Lung (tissue), 12 donors: Measurements from ENCODE around the gene FAM234A. TPM values are rescaled to one million over a fixed set of nuclear protein-coding genes. Genes with fewer than 3 reads are reported as not detected.

Experiments used
- ATAC-seq: fragments of 200-7000 bp; cut with Tn5 transposase; one replicate; pipeline ENCODE4 v1.9.1; 2020; ENCODE audit warnings: moderate number of reproducible peaks; ENCODE audit not compliant: insufficient read depth, low FRiP score
- DNase-seq, 3 donors: peaks; one replicate each; pipeline ENCODE4 v3.0.0-alpha.2; 2013 to 2017
- H3K27ac ChIP-seq, 2 donors: one replicate each; pipeline ENCODE4 v1.5.1; 2013; ENCODE audit warnings: mild to moderate bottlenecking in 2 of 2, moderate library complexity in 2 of 2, control low read depth in 1 of 2, inconsistent platforms in 1 of 2, low read depth in 1 of 2, low read length in 1 of 2
- H3K27me3 ChIP-seq, 3 donors: one replicate each; pipeline ENCODE4 v1.5.1; 2013; ENCODE audit warnings: low read length in 2 of 3; ENCODE audit not compliant: control insufficient read depth in 3 of 3, insufficient read depth in 3 of 3
- H3K36me3 ChIP-seq, 4 donors: one replicate each; pipeline ENCODE4 v1.5.1; 2013; ENCODE audit warnings: low read length in 4 of 4, mild to moderate bottlenecking in 1 of 4, moderate library complexity in 1 of 4; ENCODE audit not compliant: control insufficient read depth in 4 of 4, insufficient read depth in 4 of 4
- H3K4me1 ChIP-seq, 5 donors: one replicate each; pipeline ENCODE4 v1.5.1; 2013; ENCODE audit warnings: low read length in 5 of 5, mild to moderate bottlenecking in 2 of 5, moderate library complexity in 1 of 5; ENCODE audit not compliant: control insufficient read depth in 5 of 5, insufficient read depth in 5 of 5
- H3K4me3 ChIP-seq: one replicate; pipeline ENCODE4 v1.5.1; 2013; ENCODE audit warnings: mild to moderate bottlenecking, control low read depth, moderate library complexity
- H3K9ac ChIP-seq, 2 donors: one replicate each; pipeline ENCODE4 v1.5.1; 2013; ENCODE audit warnings: low read length in 2 of 2, control low read depth in 1 of 2; ENCODE audit not compliant: insufficient read depth in 1 of 2
- H3K9me3 ChIP-seq, 4 donors: one replicate each; pipeline ENCODE4 v1.5.1; 2013; ENCODE audit warnings: low read length in 3 of 4, mild to moderate bottlenecking in 1 of 4, moderate library complexity in 1 of 4; ENCODE audit not compliant: control insufficient read depth in 4 of 4, insufficient read depth in 3 of 4
- WGBS, 2 donors: extraction: QIAGEN DNeasy Blood & Tissue Kit; methylation state at CpG; one replicate each; pipeline ENCODE4 v1.1.7; 2013; 5-methylcytosine and 5-hydroxymethylcytosine counted together
- polyA plus RNA-seq, 2 donors: library from polyadenylated mRNA; stranded (reverse); fragments of 200-250 nt; gene quantifications; one replicate each; pipeline ENCODE4 v1.2.1, GENCODE V29; 2013
- total RNA-seq, 2 donors: library from RNA; depleted of rRNA in 1 of 2; stranded (reverse); fragments of >200 nt in 1 of 2; gene quantifications; one replicate each; pipeline ENCODE4 v1.2.1, GENCODE V29; 2014 to 2021
- TF ChIP-seq, protein P1 (sequence below): IDR thresholded peaks from 2 replicates; pipeline ENCODE4 v1.5.1; 2012; ENCODE audit warnings: mild to moderate bottlenecking; ENCODE audit errors: control extremely low read depth, extremely low read depth
- donor health status: control.
- donor health status: control.
- donor health status: Bipolar disorder and iron deficiency.
- donor health status: healthy.
- donor health status: DM: yes; HTN: yes; CAD: no.

FAM234A gene
- total and polyA plus RNA-seq, 4 donors = 41.5 to 78.5 (median 59.7) TPM

GRCh38 chr16:187330-187729 lies 47.3 kb upstream of the FAM234A start:
- WGBS, 2 donors = 96 to 97% methylated on average over 8 of the region's 8 CpGs
- Histone ChIP-seq H3K9ac (no peak overlapping the region), H3K9me3 (no peaks in the 10 kb centered on the region), H3K4me1 (no peaks in the 10 kb centered on the region), H3K4me3 (no peak overlapping the region), H3K36me3 (peaks cover 24 to 41% (median 25%) of the 10 kb centered on the region in 4 donors), H3K27ac (no peak overlapping the region), H3K27me3 (no peaks in the 10 kb centered on the region)
- TF ChIP-seq, protein P1, sequence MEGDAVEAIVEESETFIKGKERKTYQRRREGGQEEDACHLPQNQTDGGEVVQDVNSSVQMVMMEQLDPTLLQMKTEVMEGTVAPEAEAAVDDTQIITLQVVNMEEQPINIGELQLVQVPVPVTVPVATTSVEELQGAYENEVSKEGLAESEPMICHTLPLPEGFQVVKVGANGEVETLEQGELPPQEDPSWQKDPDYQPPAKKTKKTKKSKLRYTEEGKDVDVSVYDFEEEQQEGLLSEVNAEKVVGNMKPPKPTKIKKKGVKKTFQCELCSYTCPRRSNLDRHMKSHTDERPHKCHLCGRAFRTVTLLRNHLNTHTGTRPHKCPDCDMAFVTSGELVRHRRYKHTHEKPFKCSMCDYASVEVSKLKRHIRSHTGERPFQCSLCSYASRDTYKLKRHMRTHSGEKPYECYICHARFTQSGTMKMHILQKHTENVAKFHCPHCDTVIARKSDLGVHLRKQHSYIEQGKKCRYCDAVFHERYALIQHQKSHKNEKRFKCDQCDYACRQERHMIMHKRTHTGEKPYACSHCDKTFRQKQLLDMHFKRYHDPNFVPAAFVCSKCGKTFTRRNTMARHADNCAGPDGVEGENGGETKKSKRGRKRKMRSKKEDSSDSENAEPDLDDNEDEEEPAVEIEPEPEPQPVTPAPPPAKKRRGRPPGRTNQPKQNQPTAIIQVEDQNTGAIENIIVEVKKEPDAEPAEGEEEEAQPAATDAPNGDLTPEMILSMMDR = no peak
- DNase-seq (no peak), ATAC-seq (no peak)

DNA sequence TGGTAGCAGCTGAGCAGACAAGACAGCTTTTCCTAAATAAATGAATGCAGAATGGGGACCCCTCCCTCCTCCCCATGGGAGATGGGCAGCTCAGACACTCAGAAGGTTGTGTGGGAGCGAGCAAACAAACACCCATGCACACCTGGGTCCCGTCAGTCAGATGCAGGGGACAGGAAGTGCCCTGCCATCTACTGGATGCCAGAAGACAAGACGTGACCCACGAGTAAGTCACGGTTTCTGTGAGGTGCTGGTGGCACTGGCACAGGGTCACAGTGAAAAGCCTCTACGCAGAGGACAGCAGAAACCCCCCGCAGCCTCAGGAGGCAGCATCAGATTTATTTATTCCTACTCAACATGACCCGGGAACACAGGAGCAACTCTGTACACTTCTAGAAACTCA lies 45.9 kb upstream of the FAM234A start:
- Histone ChIP-seq H3K4me3 (no peak overlapping the region), H3K9ac (no peak overlapping the region), H3K9me3 (no peaks in the 10 kb centered on the region), H3K36me3 (peaks cover 24 to 44% (median 31%) of the 10 kb centered on the region in 4 donors), H3K27ac (no peak overlapping the region), H3K27me3 (no peaks in the 10 kb centered on the region), H3K4me1 (no peaks in the 10 kb centered on the region)
- ATAC-seq (no peak), DNase-seq (no peak)
- 65 to 80% methylated on average over 8 of the region's 8 CpGs for WGBS, 2 donors
- TF ChIP-seq, protein P1 = no peak

DNA sequence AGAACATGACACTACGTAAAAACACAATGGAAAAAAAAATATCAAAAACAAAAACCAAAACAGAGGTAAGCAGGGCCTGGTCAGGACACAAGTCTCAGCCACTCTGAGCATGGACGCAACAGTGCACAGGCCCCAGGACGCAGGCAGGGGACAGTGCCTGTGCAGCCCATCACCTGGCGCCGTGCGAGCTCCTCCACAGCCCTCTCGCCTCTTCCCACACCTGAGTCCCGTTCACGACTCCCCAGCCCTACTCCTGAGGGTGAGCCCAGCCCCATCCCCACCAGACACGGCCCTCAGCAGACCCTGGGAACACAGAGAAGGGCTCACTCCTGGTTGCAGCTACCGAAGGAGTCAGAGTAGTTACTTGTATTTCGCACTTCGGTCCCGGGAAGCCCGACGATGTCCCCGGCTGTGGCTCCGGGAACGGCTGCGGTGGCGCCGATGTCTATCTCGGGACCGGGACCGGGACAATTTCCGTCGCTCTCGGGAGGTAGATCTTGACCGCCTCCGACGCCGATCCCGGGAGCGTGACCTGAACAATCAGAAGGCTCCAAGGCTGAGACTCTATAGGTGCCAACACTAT lies 44.9 kb upstream of the FAM234A start:
- peaks cover 26 to 51% (median 32%) of the 10 kb centered on the region in 4 donors for H3K36me3 ChIP-seq
- no peak for ATAC-seq
- 96% methylated on average over 34 of the region's 34 CpGs for WGBS, 2 donors

More for the DNA sequence above, 44.9 kb upstream of the FAM234A start:
- no peak overlapping the region for H3K9ac ChIP-seq
- DNase-seq = no peak
- H3K4me1 ChIP-seq = no peaks in the 10 kb centered on the region
- TF ChIP-seq, protein P1 = no peak
- H3K9me3 ChIP-seq = no peaks in the 10 kb centered on the region
- H3K27me3 ChIP-seq = no peaks in the 10 kb centered on the region
- H3K27ac ChIP-seq = no peak overlapping the region
- H3K4me3 ChIP-seq = no peak overlapping the region
